Measurements from ENCODE around the gene PGM2L1.
"Not testable (repeated sequence)": the region's sequence is repeated elsewhere in the genome, so short reads cannot be mapped to it uniquely, and the experiment has no call there.

The PGM2L1 gene

DNA sequence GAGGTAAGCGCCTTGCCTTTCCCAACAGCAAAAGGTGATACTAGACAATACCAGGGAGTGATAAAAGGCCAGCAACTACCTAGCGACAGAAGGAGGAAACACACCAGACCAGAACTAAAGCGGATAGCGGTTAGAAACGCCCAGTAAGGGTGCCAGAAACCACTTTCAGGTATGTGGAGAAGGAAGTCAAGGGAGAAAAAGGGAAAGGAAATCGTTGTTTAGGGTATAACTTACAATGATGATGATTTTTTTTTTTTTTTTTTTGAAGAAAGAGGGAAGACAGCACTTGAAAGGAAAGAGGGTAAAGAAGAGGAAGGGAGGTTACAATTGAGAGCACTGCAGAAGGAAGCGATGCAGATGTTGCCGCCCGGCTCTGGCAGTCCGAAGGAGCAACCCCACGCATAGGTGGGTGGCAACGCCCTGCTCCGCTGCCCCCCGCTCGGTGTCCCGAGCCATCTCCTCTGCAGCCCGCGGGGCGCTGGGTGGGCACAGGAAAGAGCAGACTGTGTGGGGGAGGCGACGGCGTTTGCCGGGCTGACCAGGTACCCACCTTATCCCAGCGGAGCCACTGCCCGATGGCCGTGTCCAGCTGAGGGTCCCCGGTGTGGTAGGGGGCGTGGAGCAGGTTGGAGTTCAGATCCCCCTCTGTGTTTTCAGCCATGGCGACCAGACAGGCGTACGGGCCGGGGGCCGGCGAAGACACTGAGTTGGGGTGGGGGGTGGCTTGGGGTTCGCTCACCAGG, 561 bp downstream of the PGM2L1 start:
- peak; percentile 55 for DNase-seq

DNA sequence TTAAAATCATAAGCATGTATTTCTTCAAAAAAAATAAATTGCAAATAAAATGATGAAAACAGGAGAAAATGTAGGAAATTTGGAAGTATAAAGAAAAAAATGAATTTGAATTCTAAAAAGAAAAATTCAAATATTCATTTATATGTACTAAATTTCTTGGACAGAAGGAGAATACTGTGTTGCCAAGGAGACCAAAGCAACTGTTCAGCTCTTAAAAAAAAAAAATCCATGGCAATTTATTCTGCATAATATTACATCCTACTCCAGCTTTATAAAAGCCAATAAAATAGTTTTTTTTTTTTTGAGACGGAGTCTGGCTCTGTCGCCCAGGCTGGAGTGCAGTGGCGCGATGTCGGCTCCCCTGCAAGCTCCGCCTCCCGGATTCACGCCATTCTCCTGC, 6.0 kb downstream of the PGM2L1 start:
- no peak for DNase-seq

DNA sequence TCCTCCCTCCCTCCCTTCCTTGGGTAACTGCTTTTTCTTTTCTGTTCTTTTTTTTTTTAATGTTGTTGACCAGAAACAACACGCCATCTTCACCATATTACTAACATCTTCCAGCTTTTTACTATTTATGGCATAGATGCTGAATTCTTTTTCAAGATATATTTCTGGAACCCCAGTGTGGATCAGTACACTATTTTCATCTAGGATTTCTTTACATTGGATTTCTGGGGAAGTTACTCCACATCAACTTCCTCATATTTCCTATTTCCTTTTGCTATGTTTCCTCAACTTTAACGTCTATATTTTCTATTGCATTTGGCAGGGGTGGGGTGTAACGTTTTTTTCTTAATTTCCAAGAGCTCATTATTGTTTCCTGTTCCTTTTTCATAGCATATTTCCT, 7.0 kb downstream of the PGM2L1 start:
- no peak for DNase-seq

DNA sequence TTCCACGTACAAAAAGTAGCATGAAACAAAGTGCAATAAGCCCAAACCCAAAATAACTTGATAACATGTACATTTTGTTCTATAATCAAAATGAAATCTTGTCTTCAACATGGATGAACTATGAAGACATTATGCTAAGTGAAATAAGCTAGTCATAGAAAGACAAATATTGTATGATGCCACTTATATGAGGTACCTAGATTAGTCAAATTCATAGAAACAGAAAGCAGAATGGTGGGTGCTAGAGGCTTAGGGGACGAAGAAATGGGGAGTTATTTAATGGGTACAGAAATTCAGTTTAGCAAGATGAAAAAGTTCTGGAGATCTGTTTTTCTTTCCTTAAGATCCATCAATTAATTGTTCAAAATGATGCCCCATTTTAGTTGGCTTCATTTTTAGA, 7.5 kb downstream of the PGM2L1 start:
- no peak for DNase-seq

DNA sequence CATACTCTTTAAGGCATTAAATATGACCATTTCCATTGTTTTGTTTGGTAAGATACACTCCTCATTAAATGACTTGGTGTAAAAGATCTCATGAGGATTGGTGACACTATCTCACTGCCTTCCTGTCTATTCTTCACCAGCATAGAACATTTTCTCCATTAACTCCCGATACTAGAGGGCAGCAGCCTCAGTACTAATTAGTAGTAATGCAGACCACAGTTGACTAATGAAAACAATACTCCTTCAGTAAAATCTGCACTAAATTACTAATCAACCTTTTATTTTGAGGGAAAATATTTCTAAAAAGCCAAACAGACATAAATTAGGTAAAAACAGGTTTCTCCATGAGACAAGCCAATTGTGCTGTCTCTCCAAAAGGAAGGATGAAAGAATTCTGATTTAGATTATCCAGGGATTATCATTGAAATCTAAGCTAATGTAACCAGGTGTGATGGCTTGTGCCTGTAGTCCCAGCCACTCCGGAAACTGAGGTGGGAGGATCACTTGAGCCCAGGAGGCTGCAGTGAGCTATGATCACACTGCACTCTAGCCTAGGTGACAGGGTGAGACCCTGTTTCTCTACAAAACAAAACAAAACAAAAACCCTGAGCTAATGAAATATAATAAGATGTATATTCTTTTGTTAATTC, 9.4 kb downstream of the PGM2L1 start:
- peak; percentile 43 for DNase-seq

DNA sequence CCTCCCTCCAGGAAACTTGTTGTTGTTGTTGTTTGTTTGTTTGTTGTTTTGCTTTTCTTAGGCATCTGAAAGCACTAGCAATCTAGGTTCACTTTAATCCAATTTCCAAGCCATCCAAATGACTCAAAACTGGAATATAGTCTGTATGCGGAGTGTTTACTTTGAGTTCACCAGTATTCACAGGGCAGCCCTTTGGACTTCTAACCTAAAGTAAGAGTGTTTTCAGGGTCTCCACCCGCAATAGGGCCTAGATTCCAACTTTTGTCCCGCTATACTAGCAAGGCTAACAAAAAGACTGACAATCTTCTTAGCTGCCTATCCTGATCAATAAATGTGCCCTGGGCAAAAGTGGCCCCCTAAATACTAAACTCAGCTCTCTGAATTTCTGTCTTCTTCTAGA, 13.6 kb downstream of the PGM2L1 start:
- DNase-seq: no peak

DNA sequence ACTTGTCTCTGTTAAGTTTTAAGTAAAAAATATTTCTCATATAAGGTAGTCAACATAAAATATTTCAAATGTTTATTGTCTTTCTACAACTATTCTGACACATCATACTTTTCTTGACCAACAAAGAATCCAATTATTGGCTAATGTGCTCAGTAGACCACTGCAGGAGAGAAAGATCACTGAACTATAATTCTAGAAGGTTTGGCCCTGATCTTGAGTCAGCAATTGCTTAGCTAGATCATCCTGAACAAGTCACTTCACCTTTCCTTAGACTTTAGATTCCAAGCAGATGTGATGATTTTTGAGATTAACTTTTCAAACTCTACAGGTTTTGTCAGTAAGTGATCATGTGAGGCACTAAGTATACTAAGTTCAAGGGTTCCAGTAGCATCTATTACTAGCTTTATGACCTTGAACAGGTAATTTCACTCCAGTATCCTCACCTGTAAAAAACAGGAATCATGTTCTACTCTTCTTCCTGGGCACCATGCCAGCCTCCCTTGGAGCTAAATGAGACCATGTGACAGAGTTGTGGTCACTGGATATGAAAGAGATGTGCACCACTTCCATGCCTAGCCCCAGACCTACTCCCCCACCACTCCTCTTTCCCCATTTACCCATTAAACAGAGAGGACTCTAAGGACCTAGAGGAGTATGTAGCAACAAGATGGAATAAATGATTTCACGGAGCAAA, 17.3 kb downstream of the PGM2L1 start:
- DNase-seq: peak; percentile 94

DNA sequence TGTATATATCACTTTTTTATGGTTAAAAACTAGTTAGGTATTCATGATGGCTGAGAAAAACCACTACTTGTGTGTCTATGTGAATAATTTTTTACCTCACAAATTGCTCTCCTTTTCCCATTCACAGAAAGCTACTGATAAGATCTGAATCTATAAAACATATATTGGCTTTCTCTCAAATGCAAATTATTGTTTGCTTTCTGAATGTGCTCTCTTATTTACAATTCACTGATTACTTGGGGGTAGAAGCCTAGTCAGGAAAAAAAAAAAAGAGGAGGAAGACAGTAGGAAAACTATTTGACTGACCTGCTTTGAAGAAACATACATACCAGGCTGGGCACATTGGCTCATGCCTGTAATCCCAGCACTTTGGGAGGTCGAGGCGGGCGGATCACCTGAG, 20.5 kb downstream of the PGM2L1 start:
- no peak for DNase-seq

DNA sequence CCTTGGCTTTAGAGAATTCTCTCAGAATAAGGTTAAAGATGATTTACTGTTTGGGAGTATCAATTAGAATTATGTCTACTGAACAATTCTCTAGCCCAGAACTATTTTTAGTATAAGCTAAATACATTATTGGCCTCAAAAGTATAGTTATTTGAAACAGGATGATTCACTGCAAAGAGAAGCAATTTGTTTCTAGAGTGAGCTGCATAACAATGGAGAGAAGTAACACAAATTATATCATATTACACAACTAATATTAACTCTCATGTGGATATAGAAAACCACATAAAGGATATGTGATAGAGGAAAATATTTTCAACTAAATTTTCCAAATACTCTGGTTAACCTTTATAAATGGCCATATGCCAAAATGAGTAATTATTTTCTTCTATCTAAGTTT, 24.9 kb downstream of the PGM2L1 start:
- no peak for DNase-seq

DNA sequence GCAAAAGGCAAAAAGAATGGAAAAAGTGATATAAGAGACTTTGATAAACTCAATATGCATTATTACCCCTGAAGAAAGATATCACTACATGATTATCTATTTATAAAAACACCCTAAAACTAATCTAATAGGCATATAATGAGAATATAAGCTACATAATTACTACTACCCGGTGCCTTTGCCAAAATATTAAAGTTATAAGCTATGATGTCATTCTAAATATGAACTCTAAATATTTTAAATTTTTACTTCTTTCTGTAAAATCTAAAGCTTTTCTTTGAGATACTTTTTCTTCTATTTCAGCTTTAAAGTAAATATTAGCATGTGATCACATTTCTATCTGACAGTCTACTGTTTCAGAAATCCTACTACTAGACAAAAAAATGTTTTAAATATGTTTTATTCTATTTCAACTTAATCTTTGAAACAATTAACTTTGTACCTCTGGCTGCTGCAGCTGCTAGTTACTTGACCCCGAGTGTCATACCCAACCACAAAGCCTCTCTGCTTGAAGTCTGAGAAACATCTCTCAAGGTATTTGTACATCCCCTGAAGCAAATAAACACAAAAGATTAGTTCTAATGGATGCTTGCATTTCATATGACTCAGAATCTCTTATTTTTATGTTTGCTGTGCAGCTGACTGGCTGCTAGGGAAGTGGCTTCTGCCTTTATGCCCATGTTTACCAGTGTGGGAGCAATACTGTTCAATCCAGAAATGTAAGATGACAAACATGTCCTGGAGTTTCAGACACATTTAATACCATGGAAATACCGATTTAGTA, 26.8 kb downstream of the PGM2L1 start:
- DNase-seq: peak; percentile 35

DNA sequence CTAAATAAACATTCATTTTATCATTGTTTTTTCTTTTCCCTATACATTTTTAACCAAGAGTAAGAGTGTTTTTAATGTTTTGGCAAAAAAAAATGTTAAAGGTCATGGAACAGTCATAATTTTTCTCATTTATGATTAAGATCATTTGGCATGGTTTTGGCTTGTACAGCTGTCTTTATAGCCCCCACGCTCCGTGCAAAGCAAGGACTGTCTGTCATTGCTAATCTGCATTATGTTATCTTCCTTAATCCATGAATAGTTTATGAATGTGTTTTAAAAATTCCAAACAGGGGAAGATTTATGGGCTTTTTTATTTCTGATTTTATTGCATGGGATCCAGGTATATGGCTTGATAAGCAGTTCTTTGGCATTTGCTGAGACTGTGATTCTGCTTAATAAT, 28.1 kb downstream of the PGM2L1 start:
- no peak for DNase-seq

DNA sequence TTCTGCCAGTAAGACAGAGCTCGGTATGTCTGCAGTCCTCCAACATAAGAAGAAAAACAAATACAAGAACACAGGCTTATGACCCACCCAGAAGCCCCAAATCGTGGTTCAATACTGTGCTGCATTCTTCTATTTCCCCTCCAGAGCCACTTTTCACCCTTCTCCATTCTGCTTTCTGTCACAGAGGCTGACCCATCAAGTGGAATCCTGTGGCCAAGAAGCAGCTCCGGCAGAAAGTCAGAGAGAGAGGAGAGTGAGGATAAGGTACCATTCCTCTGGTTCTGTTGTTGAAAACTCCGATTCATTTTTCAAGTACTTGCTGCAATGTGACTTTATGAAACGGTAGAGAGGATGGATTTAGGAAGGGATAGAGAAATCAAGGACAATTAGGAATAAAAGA, 30.4 kb downstream of the PGM2L1 start:
- DNase-seq: no peak

DNA sequence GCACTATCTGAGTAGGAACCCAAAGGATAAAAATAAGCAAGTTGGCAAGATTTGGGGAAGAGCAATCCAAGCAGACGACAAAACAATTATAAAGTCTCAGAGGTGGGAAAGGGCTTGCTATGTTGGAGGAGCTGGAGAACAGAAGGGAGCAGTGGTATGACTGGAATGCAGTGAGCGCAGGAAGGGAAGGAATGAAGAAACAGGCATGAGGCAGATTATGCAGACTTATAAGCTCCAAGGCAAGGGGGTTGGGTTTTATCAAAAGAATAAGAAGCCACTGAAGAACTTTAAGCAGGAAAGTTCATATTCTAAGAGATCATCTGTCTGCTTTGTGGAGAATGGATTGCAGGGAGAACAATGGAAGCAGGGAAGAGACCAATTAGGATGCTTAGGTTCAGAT, 31.7 kb downstream of the PGM2L1 start:
- no peak for DNase-seq

DNA sequence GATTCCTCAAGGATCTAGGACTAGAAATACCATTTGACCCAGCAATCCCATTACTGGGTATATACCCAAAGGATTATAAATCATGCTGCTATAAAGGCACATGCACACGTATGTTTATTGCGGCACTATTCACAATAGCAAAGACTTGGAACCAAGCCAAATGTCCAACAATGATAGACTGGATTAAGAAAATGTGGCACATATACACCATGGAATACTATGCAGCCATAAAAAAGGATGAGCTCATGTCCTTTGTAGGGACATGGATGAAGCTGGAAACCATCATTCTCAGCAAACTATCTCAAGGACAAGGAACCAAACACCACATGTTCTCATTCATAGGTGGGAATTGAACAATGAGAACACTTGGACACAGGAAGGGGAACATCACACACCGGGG, 32.4 kb downstream of the PGM2L1 start:
- not testable (repeated sequence) for DNase-seq

DNA sequence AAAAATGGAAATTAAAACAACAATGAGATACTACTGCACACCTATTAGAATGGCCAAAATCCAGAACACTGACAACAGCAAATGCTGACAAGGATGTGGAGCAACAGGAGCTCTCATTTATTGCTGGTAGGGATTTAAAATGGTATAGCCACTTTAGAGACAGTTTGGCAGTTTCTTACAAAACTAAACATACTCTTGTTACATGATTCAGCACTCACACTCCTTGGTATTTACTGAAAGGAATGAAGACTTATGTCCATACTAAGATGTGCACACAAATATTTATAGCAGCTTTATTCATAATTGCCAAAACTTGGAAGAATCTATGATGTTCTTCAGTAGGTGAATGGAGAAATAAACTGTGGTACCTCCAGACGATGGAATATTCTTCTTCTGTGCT, 40.8 kb downstream of the PGM2L1 start:
- no peak for DNase-seq

DNA sequence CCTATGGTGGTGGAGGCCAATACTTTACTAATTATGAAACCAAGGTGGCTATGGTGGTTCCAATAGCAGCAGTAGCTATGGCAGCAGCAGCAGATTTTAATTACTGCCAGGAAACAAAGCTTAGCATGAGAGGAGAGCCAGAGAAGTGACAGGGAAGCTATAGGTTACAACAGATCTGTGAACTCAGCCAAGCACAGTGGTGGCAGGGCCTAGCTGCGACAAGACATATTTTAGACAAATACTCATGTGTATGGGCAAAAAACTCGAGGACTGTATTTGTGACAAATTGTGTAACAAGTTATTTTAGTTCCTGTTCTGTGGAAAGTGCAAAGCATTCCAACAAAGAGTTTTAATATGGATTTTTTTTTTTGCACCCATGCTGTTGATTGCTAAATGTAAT, 42.6 kb downstream of the PGM2L1 start:
- DNase-seq: no peak

DNA sequence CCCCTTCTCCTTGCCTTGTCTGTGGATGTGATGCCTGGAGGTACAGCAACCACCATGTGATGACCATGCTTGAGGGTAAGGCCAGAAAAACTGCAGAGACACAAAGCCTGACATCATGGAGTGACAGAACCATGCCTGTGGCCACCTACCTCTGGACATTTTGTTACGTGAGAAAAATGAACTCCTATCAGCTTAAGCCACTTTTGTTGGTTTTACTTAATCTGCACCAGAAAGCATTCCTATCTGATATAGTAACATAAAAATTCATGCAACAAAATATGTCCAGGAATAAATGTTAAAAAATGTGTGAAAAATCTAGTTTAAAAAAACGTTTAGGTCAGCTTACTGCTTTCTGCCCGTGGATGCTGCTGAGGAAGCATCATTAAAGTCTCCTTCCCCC, 44.2 kb downstream of the PGM2L1 start:
- no peak for DNase-seq

DNA sequence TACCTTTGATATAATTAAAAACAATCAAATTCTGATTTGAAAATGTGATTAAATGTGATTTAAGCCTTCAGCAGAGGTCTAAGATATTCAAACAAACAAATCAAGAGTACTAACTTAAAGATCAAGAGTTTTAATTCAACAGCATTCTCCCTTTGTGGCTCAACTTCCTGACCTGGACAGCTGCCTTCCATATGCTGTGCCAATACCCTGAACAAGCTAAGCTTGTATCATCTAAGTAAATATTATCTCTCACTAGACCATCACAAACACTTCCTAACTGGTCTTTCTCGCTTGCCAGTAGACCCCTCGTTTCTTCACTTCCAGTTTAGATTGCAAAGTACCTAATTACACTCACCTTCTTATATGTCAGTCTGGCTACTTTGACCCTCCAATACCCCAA, 50.9 kb downstream of the PGM2L1 start:
- no peak for DNase-seq

DNA sequence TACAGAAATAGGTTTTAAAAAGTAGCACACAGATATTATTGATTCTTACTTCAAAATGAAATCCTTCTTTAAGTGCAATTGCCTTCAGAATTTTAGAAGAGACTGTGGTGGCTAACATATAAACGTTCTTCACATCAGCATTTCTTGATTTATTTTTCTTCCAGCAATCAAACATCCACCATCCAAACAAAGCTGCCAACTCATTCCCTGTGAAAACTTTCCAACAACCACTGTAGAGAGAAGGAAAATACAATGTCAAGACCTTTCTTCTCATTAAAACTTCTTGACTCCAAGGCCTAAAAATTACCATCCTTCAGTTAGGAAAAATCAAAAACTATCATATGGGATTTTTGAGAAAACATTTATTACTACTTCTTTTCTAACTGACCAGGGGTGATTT, 52.8 kb downstream of the PGM2L1 start:
- DNase-seq: no peak

DNA sequence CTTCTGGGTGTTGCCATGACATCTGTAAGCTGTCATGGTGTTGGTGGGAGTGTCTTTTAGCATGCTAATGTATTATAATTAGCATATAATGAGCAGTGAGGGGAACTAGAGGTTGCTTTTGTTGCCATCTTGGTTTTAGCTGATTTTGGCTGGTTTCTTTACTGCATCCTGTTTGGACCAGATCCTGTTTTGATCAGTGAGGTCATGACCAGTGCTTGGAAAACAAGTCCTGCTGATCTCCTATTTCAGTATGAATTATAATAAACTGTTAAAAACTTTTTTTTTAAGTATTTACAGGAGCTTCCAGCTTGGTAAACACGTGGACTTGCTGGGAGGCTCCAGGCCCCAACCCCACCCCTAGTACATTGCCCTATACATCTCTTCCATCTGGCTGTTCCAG, 56.3 kb downstream of the PGM2L1 start:
- DNase-seq: no peak

DNA sequence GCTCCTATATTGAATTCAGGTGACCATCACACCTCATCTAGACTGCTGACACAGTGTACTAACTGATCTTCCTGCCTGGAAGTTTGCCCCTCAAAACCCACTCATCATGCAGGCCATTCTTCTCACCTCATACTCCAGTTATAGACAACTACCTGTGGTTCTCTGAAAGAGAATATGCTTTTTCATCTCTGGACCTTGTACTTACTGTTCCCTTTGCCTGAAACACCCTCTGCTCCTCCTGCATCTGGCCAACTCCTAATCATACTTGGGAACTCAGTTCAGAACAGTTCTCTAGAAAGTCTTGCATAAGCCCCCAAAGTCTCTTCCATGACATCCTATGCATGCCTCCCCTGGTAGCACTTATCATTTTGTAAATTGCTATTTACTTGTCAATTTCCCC, 58.6 kb downstream of the PGM2L1 start:
- no peak for DNase-seq

DNA sequence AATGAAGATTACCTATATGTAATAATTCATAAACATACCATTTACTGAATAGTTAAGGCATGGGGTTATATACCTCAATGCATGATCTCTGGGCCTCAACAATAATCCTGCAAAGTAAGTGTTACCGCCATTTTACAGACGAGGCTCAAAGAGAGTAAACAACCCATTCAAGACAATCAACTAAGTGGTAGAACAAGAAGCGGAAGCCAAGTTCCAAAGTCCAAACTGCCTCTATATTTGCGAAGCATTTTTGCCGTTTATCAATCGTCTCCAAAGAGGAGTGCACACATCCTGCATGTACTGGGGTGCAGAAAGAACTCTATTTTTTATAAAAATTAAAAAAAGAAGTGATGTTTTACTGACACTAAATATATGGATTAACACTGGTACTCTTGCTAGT, 59.3 kb downstream of the PGM2L1 start:
- DNase-seq: no peak

DNA sequence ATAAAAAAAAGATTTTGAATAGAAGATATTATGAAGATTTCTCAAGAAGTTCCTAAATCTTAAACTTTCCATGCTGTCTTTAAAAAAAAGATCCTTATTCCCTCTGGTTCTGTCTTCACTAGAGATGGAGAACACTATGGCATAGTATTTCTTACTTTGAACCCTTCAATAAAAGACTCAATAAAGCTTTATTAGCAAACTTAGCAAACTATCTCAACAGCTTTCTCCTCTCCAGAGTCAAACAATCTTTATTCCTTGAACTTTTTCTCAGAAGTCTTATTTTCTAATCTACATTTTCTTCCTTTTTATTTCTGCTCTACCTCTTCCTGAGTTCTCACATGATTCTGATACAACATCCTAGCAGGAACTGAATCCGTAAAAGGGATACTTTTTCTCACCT, 65.0 kb downstream of the PGM2L1 start:
- no peak for DNase-seq

DNA sequence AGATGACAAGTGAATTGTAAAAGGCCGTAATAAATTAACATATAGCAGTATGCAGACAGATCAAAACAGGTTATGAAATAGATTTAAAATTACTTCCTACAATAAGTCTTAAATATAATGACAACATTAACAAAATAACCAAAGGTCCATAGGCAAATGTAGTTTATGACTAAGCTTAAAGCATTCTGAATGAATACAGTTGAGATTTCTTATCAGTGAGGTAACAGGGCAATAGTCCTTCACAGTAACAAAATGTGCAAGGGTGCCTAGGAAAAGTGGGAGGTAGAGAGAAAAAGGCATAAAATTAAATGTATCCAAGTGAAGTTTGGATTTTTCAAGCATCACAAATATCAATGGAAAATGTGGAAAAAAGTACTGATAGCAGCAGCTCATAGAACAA, 65.9 kb downstream of the PGM2L1 start:
- no peak for DNase-seq
